ENCODE results near the gene PPP1CC. TPM values are rescaled to one million over a fixed set of nuclear protein-coding genes. Genes with fewer than 3 reads are reported as not detected.

Gene PPP1CC
- total RNA-seq, 3 donors from 2014 or later (not counting 1 experiment from before 2014, with no cell fraction given) = 114 to 121 (median 117) TPM

DNA sequence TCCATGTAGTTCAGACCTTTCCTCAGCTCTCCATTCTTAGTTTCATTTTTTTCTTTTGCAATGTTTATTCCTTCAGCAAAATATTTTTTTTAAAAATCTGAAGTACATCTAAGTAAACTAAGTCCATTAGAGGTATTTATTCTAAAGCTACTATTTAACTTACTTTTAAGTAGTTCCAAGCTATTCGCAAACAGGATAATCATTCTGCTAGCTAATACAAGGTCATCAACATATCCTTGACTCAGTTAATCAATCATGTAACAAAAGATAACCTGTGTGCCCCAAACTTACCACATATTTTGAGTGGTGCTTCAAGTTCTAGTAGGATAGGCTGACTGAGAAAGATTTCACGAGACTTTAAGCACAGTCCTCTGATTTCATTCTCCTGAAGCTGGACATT is 11.2 kb downstream of the PPP1CC start:
- WGBS (ENCODE audit: insufficient coverage) = 100% methylated on average over 2 of the region's 2 CpGs
- peaks cover 44 to 58% of the 10 kb centered on the region in 2 donors for H3K4me1 Mint-ChIP-seq
- H3K4me1 ChIP-seq (ENCODE audit: control insufficient read depth, insufficient read depth, low read length) = peaks cover 10% of the 10 kb centered on the region

DNA sequence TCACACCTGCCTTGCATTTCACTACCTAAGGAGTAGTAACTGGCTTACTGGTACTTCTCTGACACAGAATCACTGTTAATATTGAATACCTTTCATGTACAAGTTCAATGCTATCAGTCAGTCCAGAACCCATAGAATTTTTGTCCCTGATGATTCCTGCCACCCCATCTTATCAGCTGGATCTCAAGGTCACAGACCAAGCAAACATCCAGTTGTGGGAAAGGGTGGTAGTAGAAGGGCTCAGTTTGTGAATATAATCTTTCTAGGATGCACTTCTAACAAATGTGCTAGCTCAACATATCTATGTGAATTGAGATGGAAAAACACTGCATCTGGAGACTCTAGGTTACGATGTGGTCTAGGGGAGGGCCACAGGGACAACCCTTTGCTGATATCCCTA is 14.1 kb downstream of the PPP1CC start:
- Histone ChIP-seq H3K4me1 (ENCODE audit: control insufficient read depth, insufficient read depth, low read length) (peaks cover 17% of the 10 kb centered on the region), H3K27ac (ENCODE audit: low read length) (peak overlapping the region; percentile 51), H3K36me3 (ENCODE audit: control insufficient read depth, insufficient read depth, low read length) (peaks cover 75% of the 10 kb centered on the region), H3K4me3 (ENCODE audit: low read length) (no peak overlapping the region), H3K27me3 (ENCODE audit: control insufficient read depth, insufficient read depth, low read length) (no peaks in the 10 kb centered on the region), H3K9me3 (ENCODE audit: control insufficient read depth, insufficient read depth, low read length) (no peaks in the 10 kb centered on the region)
- H3K4me3 Mint-ChIP-seq = no peak overlapping the region
- no peaks in the 10 kb centered on the region for H3K9me3 Mint-ChIP-seq
- no peak for ATAC-seq
- WGBS (ENCODE audit: insufficient coverage) = no CpG with 5 or more reads among the region's 1 CpG
- peak overlapping the region; percentile 84 to 88 for H3K27ac Mint-ChIP-seq
- no peaks in the 10 kb centered on the region for H3K27me3 Mint-ChIP-seq (ENCODE audit: low read depth in 2 of 2)
- peaks cover 7% of the 10 kb centered on the region for H3K36me3 Mint-ChIP-seq
- DNase-seq = no peak
- H3K4me1 Mint-ChIP-seq = peaks cover 45 to 56% of the 10 kb centered on the region in 2 donors
- intact Hi-C loops (cut with micrococcal nuclease) = no loop called here
- TF ChIP-seq, protein P1, sequence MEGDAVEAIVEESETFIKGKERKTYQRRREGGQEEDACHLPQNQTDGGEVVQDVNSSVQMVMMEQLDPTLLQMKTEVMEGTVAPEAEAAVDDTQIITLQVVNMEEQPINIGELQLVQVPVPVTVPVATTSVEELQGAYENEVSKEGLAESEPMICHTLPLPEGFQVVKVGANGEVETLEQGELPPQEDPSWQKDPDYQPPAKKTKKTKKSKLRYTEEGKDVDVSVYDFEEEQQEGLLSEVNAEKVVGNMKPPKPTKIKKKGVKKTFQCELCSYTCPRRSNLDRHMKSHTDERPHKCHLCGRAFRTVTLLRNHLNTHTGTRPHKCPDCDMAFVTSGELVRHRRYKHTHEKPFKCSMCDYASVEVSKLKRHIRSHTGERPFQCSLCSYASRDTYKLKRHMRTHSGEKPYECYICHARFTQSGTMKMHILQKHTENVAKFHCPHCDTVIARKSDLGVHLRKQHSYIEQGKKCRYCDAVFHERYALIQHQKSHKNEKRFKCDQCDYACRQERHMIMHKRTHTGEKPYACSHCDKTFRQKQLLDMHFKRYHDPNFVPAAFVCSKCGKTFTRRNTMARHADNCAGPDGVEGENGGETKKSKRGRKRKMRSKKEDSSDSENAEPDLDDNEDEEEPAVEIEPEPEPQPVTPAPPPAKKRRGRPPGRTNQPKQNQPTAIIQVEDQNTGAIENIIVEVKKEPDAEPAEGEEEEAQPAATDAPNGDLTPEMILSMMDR (IDR thresholded peaks at IDR 0.05) = no peak

More for the DNA sequence above, 11.2 kb downstream of the PPP1CC start:
- Histone ChIP-seq H3K27ac (ENCODE audit: low read length) (no peak overlapping the region), H3K27me3 (ENCODE audit: control insufficient read depth, insufficient read depth, low read length) (no peaks in the 10 kb centered on the region), H3K9me3 (ENCODE audit: control insufficient read depth, insufficient read depth, low read length) (no peaks in the 10 kb centered on the region), H3K4me3 (ENCODE audit: low read length) (no peak overlapping the region), H3K36me3 (ENCODE audit: control insufficient read depth, insufficient read depth, low read length) (peaks cover 54% of the 10 kb centered on the region)
- H3K9me3 Mint-ChIP-seq = no peaks in the 10 kb centered on the region
- H3K36me3 Mint-ChIP-seq = peaks cover 7% of the 10 kb centered on the region
- ATAC-seq (no peak), DNase-seq (no peak)
- no peaks in the 10 kb centered on the region for H3K27me3 Mint-ChIP-seq (ENCODE audit: low read depth in 2 of 2)
- intact Hi-C loops (cut with micrococcal nuclease) = no loop called here
- H3K4me3 Mint-ChIP-seq = no peak overlapping the region
- TF ChIP-seq, protein P1 (IDR thresholded peaks at IDR 0.05) = no peak
- peak overlapping the region; percentile 47 to 50 for H3K27ac Mint-ChIP-seq

DNA sequence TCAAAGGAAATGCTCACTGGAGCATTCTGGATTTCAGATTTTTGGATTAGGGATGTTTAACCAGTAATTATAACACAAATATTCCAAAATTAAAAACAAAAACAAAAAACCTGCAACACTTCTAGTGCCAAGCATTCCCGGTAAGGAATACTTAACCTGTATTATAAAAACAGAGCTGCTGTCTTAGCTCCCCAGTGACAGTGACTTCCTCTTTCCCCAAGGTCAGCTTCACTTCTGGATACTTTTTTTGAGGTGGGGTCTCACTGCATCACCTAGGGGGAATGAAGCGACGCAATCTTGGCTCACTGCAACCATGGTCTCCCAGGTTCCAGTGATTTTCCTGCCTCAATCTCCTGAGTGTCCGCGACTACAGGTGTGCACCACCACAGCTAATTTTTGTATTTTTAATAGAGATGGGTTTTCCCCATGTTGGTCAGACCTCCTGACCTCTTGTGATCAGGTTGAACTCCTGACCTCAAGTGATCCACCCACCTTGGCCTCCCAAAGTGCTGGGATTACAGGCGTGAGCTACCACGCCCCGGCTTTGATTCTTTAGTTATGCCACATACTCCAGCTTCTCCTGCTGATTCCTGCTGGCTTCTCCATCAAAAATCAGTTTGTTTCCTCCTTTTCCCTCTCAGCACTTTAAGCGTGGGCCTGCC is 15.9 kb downstream of the PPP1CC start:
- Mint-ChIP-seq H3K27ac (peak overlapping the region; percentile 84 to 88), H3K4me3 (no peak overlapping the region)

More for the DNA sequence above, 15.9 kb downstream of the PPP1CC start:
- TF ChIP-seq, protein P1 (IDR thresholded peaks at IDR 0.05) = no peak
- Histone ChIP-seq H3K36me3 (ENCODE audit: control insufficient read depth, insufficient read depth, low read length) (peaks cover 85% of the 10 kb centered on the region), H3K4me1 (ENCODE audit: control insufficient read depth, insufficient read depth, low read length) (peaks cover 14% of the 10 kb centered on the region), H3K27ac (ENCODE audit: low read length) (peak overlapping the region; percentile 54), H3K27me3 (ENCODE audit: control insufficient read depth, insufficient read depth, low read length) (no peaks in the 10 kb centered on the region), H3K9me3 (ENCODE audit: control insufficient read depth, insufficient read depth, low read length) (no peaks in the 10 kb centered on the region), H3K4me3 (ENCODE audit: low read length) (no peak overlapping the region)
- intact Hi-C loops (cut with micrococcal nuclease) = no loop called here
- Mint-ChIP-seq H3K27me3 (ENCODE audit: low read depth in 2 of 2) (no peaks in the 10 kb centered on the region), H3K9me3 (no peaks in the 10 kb centered on the region), H3K36me3 (peaks cover 13% of the 10 kb centered on the region), H3K4me1 (peaks cover 29 to 42% of the 10 kb centered on the region in 2 donors)
- DNase-seq (no peak), ATAC-seq (no peak)
- 91% methylated on average over 8 of the region's 9 CpGs for WGBS (ENCODE audit: insufficient coverage)

All from natural killer cell (primary cell).